SK-N-DZ (cell line): ENCODE measurements around the gene PEAK3.
"Not testable (repeated sequence)": the region's sequence is repeated elsewhere in the genome, so short reads cannot be mapped to it uniquely, and the experiment has no call there.

Experiments
- DNase-seq: peaks from one replicate; pipeline ENCODE4 v3.0.0-alpha.2; 2015; ENCODE audit warnings: low spot score

PEAK3 gene

DNA sequence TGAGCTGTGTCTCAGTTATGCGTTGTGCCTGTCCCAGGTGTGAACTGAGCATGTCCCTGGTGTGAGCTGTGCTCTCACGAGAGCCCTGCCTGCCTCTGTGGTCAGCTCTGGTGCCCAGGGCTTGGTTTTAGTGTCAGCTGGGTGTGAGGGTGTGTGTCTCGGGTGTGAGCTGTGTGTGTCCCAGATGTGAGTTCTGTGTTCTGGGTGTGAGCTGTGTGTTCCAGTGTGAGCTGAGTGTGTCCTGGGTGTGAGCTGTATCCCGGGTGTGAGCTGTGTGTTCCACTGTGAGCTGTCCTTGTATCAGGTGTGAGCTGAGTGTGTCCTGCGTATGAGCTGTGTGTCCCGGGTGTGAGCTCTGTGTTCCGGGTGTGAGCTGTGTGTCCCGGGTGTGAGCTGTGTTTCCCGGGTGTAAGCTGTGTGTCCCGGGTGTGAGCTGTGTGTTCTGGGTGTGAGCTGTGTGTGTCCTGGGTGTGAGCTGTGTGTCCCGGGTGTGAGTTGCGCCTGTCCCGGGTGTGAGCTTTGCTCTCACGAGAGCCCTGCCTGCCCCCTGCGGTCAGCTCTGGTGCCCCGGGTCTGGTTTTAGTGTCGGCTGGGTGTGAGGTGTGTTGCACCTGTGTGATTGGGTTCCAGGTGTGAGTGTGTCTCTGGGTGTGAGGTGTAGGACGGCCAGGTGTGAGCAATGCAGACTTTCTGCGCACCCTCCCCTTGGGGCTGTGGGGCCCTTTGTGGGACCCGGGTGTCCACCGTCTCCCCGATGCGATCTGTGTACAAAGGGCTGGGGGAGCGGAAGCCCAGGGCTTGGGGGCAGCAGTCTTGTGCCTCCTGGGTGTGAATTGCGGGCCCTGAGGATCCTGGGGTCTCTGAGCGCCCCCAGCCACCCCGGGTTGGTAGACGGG lies 7.1 kb upstream of the PEAK3 start:
- DNase-seq, result no peak

DNA sequence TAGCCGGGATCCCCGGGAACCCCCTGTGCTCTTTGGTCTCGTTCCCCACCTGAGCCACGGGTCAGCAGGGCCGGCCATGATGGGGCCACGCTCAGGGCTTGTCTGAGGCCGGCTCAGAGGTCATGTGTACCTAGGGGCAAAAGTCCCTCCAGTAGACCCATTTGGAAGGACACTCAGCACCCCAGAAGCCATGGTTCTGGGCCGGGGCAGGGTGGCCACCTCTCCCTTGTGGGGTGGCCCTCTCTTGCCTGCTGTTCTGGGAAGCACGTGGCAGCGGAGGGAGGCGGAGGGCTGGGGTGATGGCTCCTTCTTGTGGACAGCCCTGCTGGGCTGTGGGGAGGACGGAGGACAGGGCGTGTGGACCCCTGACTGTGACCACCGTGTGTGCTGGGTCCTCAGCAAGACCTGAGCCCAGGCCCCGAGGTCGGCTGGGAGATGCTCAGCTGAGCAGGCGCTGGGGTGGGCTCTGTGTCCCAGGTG lies 6.4 kb upstream of the PEAK3 start:
- DNase-seq, result no peak

DNA sequence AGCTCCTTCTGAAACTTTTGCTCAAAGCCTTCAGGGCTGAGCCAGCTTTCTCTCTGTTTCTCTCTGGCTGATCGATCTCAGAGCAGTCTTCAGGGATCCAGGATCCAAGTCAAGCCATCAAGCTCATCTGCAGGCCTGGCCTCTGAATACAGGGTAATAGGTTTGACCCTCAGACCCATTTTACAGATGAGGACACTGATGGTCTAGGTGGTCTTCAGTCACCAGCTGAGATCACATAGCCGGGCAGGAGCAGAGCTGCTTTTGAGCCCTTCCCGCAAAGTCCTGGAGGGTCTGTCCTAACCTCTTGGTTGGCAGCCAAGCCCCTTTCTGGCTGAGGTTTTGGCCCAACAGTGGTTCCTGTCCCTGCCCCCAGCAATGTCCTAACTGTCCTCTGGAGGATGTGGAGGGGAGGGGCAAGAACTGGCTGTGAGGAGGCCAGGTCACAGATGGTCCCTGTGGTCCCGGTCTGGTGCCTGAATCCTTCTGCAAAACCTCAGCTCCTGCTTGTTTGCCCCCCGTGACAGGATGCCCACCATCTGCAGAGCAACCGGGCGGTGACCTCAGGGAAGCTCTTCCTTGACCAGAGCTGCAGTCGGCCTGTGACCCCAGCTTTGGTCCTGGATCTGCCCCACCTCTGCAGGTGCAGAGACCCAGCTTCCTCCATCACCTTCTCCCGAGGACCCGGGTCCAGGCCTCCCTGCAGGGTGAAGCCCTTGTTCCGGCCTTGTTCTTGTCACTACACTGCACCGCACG lies 5.8 kb upstream of the PEAK3 start:
- no peak for DNase-seq

DNA sequence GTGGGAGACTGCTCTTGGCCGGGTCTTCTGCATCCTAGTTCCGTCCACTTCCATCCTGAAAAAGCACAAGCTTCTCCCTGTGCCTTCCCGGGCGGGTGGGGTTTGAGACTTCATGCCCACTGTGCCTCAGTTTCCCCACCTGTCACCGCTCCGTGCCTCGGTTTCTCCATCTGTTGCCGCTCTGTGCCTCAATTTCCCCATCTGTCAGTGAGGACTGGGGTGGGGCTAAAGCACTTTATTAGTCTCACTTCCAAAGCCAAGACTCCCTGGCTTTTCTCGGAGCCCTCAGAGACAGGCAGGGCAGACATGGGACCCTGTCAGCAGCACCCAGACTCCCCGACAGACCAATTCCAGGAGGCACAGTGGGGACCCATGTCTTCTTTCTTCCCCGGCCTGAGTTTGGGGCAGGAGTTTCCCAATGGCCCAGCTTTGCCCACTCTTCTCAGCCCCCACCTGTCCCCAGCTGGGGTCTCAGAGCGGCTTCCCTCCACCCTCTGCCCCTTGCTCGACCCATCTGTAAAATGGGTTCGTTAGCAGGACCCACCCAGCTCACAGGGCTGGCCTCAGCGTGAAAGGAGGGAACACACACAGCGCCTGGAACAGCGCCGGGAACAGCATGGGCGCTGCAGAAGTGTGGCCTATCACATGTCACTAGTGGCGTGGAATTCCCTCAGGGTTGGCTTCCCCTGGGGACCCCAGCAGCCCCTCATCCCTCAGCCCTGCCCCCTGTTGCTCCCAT lies 4.6 kb upstream of the PEAK3 start:
- no peak for DNase-seq

DNA sequence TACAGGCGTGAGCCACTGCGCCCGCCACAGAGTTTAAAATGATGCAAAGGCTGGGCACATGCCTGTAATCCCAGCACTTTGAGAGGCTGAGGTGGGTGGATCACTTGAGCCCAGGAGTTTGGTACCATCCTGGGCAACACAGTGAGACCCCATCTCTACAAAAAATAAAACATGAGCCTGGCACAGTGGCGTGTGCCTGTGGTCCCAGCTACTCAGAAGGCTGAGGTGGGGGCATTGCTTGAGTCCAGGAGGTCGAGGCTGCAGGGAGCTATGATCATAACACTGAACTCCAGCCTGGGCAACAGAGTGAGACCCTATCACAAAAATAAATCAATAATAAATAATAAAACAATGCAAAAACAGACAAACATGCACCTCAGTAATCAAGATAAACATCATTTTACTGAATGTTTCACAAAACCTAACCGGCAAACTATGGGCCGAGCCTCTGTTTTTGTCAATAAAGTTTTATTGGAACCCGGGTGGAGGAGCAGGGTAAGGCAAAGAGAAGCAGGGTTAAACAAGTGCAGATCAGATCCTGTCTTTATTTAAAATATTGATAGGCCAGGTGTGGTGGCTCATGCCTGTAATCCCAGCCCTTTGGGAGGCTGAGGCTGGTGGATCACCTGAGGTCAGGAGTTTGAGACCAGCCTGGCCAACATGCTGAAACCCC lies 2.0 kb upstream of the PEAK3 start:
- DNase-seq, result no peak

DNA sequence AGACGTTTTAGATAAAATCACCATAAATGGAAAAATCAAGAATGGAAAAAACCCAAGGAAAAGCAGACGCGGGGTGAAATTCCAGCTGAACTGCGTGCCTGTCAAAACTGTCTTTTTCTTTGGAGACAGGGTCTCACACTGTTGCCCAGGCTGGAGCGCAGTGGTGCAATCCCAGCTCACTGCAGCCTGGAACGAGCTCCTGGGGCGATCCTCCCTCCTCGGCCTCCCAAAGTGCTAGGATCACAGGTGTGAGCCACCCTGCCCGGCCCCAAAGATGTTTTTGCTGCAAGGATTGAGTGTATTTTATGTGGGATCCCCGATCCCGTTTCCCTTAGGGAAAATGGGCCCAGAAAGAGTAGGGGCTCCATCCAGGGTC lies 875 bp upstream of the PEAK3 start:
- no peak for DNase-seq

GRCh38 chr19:2281265-2282061 lies 512 bp downstream of the PEAK3 start:
- not testable (repeated sequence) for DNase-seq

- no peak for DNase-seq
Observed at GRCh38 chr19:2280633-2281264, 1.2 kb downstream of the PEAK3 start.

GRCh38 chr19:2278459-2279158 lies 3.4 kb downstream of the PEAK3 start:
- no peak for DNase-seq

GRCh38 chr19:2277138-2277537 lies 4.8 kb downstream of the PEAK3 start:
- DNase-seq, result no peak

DNA sequence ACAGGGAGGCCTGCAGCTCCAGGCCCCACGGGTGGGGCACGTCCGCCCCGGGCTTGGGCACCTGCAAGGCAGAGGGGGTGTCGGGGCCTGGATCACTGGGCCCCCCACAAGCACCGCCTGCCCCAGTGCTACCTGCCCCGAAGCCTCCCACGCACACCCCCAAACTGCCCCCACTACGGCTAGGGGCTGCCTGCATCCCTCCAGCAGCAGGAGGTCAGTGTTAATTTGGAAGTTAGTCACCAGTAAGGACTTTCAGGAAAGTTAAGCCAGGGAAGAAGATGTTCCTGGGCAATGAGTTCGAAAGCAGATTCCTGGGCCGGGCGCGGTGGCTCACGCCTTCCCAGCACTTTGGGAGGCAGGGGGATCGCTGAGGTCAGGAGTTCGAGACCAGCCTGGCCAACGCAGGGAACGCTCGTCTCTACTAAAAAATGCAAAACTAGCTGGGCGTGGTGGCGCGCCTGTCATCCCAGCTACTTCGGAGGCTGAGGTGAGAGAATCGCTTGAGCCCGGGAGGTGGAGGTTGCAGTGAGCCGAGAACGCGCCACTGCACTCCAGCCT lies 5.5 kb downstream of the PEAK3 start:
- no peak for DNase-seq

- DNase-seq, result no peak
Observed at GRCh38 chr19:2275588-2276428, 6.2 kb downstream of the PEAK3 start.

- DNase-seq, result peak; percentile 77
Observed at GRCh38 chr19:2274931-2275535, 6.9 kb downstream of the PEAK3 start.

DNA sequence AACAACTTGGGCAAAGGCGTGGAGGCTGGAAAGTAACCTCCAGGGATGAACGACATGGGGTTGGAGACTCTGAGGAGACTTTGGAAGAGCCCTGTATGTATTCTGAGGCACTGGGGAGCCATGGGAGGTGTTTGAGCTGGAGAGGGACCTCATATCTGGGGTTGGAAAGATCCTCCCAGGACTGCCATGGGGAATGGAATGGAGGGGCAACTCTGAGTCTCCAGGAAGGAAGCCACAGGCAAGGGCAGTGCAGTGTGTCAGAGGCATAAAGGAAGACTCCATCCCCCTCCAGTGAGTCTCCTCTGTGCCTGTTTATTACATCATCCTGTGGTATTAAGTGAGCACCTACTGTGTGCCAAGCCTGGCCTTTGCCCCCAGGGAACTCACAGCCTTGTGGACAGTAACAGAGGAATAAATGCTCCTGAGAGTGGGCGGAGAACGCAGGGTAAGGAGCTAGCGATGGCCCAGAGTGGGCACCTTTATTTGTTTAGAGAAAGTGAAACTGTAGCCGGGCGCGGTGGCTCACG lies 7.7 kb downstream of the PEAK3 start:
- no peak for DNase-seq

- peak; percentile 85 for DNase-seq
Observed at GRCh38 chr19:2273356-2274184, 8.4 kb downstream of the PEAK3 start.

DNA sequence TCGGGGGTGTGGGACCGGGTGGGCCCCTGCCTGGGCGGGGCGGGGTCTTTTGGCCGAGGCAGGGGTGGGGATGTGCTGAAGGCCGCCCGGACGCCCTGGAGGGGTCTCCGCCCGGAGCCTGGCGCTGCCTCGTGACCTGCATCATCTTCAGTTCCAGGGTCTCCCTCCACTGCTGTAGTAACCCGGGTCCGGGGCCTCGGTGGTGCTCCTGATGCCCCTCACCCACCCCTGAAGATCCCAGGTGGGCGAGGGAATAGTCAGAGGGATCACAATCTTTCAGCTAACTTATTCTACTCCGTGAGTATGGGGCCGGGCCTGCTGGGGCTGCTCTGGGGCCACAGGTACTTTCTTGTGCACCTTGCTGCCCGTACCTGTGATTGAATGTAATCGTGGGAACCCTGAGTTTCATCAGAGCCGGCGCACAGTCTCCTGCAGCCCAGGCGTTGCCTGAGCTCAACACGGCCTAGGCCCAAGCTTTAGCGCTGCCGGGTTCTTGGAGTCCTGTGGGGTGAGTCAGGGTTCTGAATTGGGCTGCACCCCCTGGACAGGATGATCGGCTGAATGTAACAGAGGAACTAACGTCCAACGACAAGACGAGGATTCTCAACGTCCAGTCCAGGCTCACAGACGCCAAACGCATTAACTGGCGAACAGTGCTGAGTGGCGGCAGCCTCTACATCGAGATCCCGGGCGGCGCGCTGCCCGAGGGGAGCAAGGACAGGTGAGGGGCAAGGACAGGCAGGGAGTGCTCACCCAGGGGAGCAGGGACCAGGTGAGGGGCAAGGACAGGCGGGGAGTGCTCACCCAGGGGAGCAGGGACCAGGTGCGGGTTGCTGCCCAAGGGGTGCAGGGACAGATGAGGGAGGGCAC lies 10.5 kb downstream of the PEAK3 start:
- no peak for DNase-seq
